Bladder microvascular endothelial cell (primary cell): Measurements from ENCODE around the gene HIF1AN. TPM values are rescaled to one million over a fixed set of nuclear protein-coding genes. Genes with fewer than 3 reads are reported as not detected.

Source experiments
- total RNA-seq: library from RNA; depleted of rRNA; stranded (reverse); fragments of >200 nt; gene quantifications from 2 replicates; pipeline ENCODE4 v1.2.3, GENCODE V29; 2014

The HIF1AN gene
- 3.6 and 13.8 TPM in 2 replicates for total RNA-seq

GRCh38 chr10:100535715-100536353 lies at the start of gene HIF1AN:
TSS of gene HIF1AN (plus strand) at chr10:100535943. CDS start at chr10:100535959, 16 bp downstream.

GRCh38 chr10:100519311-100520051 lies 16.3 kb upstream of the HIF1AN start, which contains the start of gene SEC31B:
TSS of gene SEC31B (minus strand) at chr10:100519861. CDS start at chr10:100516952, 2,909 bp downstream.

GRCh38 chr10:100529475-100530298 lies 6.1 kb upstream of the HIF1AN start, which contains the start of gene NDUFB8:
TSS of gene NDUFB8 (minus strand) at chr10:100529871. CDS start at chr10:100529851, 20 bp downstream.

Other genes starting within 250 kb of the HIF1AN start
- gene BLOC1S2, start 249.3 kb upstream of the HIF1AN start, total RNA-seq = 29.5 and 41.7 TPM in 2 replicates
- gene PKD2L1, start 205.7 kb upstream of the HIF1AN start, total RNA-seq = not detected in 2 replicates
- gene SCD, start 188.7 kb upstream of the HIF1AN start, total RNA-seq = 29.6 and 64.3 TPM in 2 replicates
- gene WNT8B, start 72.9 kb upstream of the HIF1AN start, total RNA-seq = not detected in 2 replicates
- 1.6 and 3.6 TPM in 2 replicates for gene SEC31B, start 16.1 kb upstream of the HIF1AN start, total RNA-seq
- gene NDUFB8, start 6.1 kb upstream of the HIF1AN start, total RNA-seq = 143 and 224 TPM in 2 replicates
- not detected in 2 replicates for gene PAX2, start 209.6 kb downstream of the HIF1AN start, total RNA-seq